ENCODE data around the gene NELL2.
"Not testable (repeated sequence)": the region's sequence is repeated elsewhere in the genome, so short reads cannot be mapped to it uniquely, and the experiment has no call there.

Gene NELL2

GRCh38 chr12:44851586-44851985 lies 24.5 kb downstream of the NELL2 start:
- in situ Hi-C loops (cut with HindIII; ENCODE audit: low pct_ligation_motif_present, low pct_unique_long_range_greater_than_20kb, low sequenced_read_pairs), result no loop called here

DNA sequence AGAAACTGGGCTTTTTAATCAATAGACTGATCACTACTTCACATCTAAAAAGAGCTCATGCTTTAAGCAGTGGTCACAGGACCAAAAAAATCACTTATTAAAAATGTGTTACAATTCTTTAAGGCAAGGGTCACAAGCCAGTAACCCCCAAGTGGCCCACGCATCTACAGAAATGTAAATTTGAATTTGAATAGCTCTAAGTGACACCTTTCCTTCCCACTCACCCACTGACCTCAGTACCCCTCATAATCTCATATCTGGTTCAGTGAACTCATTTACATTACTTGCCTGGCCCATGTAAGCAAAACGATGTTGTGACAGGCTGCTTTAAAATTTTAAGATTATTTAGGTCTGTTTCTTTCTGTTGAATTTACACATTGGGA lies 27.4 kb downstream of the NELL2 start:
- DNase-seq, result no peak

More at GRCh38 chr12:44851586-44851985, 24.5 kb downstream of the NELL2 start:
- no peak for DNase-seq

GRCh38 chr12:44847888-44848702 lies 28.0 kb downstream of the NELL2 start:
- in situ Hi-C loops (cut with HindIII; ENCODE audit: low pct_ligation_motif_present, low pct_unique_long_range_greater_than_20kb, low sequenced_read_pairs), result no loop called here

More for the DNA sequence above, 27.4 kb downstream of the NELL2 start:
- in situ Hi-C loops (cut with HindIII; ENCODE audit: low pct_ligation_motif_present, low pct_unique_long_range_greater_than_20kb, low sequenced_read_pairs), result no loop called here

DNA sequence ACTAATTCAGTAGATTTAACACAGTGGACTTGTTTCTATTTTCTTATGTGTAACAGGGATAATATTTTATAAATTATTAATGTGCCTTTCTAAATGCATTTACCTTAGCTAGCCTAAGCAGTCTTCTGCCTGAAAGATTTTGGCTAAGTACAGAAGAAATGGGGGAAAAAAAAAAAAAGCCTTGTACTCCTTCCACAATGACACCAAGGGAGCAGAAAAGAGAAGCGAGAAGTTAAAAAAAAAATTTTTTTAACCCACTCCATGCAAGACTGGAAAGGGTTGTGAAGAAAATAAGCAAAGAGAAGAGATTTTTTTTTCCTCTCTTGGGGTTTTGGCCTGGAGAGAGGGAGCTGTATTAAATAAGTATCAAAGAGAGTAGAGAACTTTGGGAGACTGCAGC lies 28.7 kb downstream of the NELL2 start:
- in situ Hi-C loops (cut with HindIII; ENCODE audit: low pct_ligation_motif_present, low pct_unique_long_range_greater_than_20kb, low sequenced_read_pairs), result no loop called here
- no peak for DNase-seq

More at GRCh38 chr12:44847888-44848702, 28.0 kb downstream of the NELL2 start:
- no peak for DNase-seq

GRCh38 chr12:44846826-44847225 lies 29.3 kb downstream of the NELL2 start:
- DNase-seq, result no peak
- in situ Hi-C loops (cut with HindIII; ENCODE audit: low pct_ligation_motif_present, low pct_unique_long_range_greater_than_20kb, low sequenced_read_pairs), result no loop called here

- in situ Hi-C loops (cut with HindIII; ENCODE audit: low pct_ligation_motif_present, low pct_unique_long_range_greater_than_20kb, low sequenced_read_pairs), result no loop called here
- no peak for DNase-seq
Measured at GRCh38 chr12:44842669-44843068, 33.4 kb downstream of the NELL2 start.

GRCh38 chr12:44839785-44840184 lies 36.3 kb downstream of the NELL2 start:
- DNase-seq, result no peak
- in situ Hi-C loops (cut with HindIII; ENCODE audit: low pct_ligation_motif_present, low pct_unique_long_range_greater_than_20kb, low sequenced_read_pairs), result no loop called here

DNA sequence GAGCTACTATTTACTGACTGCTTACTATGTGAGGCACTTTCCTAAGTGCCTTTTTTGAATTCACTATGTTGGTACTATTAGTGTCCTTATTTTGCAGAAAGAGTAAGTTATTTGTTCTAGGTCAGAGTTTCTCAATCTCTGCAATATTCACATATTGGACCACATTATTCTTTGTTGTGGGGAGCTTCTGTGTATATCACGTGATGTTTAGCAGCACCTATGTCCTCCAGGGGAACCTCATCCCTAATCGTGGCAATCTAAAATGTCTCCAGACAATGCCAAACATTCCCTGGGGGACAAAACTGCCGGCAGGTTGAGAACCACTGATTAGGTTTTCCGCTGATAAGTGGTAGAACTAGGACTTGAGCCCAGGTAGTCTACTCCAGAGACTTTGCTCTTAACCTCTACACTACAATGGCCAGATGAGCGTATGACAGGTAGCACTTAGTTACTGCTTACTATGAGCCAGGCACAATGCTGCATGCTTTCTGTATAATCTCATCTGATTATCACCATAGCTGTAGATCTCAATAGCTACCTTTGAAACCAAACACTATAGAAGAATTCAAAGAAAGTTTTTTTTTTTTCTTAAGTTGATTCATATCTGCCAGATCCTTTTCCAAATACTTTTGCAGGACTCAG lies 38.9 kb downstream of the NELL2 start:
- no peak for DNase-seq
- in situ Hi-C loops (cut with HindIII; ENCODE audit: low pct_ligation_motif_present, low pct_unique_long_range_greater_than_20kb, low sequenced_read_pairs), result no loop called here

DNA sequence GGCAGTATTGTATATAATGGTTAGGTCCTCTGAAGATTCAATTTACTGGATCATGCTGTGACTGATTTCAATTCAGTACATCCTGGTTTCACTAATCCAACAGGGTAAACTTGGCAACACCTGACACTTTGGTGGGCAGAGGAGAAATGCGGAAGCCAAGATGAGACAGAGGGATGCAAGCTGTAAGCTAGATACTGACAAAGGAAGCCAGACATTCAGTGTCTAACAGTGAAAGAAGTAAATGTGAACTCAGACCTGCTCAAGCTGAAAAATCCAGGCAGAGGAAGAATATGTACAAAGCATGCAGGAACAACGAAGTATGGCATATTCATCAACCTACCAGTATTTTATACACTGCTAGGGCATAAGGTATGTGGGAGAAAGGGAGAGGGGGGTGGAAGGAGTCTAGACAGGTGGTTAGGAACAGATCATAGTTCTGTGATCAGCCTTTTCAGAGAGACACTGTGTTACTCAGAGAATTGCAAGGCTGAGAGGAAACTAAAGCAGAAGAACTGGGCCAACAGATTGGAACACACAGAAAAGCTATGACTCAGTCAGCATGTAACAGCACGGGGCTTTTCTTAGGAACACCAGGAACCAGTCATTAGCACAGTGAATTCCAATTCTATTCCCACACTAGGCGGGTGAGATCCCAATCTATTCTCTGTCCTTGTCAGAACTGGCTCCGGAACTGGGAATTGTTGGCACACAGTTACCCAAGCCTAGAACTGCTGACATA lies 40.3 kb downstream of the NELL2 start:
- no peak for DNase-seq

GRCh38 chr12:44834996-44835395 lies 41.1 kb downstream of the NELL2 start:
- DNase-seq; in situ Hi-C loops (cut with HindIII; ENCODE audit: low pct_ligation_motif_present, low pct_unique_long_range_greater_than_20kb, low sequenced_read_pairs): not testable (repeated sequence)

More for the DNA sequence above, 40.3 kb downstream of the NELL2 start:
- in situ Hi-C loops (cut with HindIII; ENCODE audit: low pct_ligation_motif_present, low pct_unique_long_range_greater_than_20kb, low sequenced_read_pairs), result no loop called here

DNA sequence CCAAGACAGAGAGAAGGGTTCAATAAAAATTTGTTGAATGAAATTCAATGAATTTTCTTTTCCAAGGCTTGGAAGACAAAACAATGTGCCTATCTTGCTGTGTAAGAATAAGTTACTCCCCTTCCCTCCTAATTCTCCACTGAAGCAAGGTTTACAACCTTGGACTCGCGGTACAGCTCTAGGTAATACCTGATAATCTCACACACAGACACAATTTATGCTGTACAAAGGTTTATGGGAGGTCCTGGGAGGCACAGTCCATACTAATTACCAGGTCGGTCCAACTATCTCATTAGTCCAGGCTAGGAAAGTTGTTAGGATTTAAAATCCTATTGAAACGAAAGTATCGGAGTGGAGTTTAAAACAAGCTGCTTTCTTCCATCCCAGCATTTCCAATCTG lies 42.6 kb downstream of the NELL2 start:
- DNase-seq, result no peak
- in situ Hi-C loops (cut with HindIII; ENCODE audit: low pct_ligation_motif_present, low pct_unique_long_range_greater_than_20kb, low sequenced_read_pairs), result no loop called here

DNA sequence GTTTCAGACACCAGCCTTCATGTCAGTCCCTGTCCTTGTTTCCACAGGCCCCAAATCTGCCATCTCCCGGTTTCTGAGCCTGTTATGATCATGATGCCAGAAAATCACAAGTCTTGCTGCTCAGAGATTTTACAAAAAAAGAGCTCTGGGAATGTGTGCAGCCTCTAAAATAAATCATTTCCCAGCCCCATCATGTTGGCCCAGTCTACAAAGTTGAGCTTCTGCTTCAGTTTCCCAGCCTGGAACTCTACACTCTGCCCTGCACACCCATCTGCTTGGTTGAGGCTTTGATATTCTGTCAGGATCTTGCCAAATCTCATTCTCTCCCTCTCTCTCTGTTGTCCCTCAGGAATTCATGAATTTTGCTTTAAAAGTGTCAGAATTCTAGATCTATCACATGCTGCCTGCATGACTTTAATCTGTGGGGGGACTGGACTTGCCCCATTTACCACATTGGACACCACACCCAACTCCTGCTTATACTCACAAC lies 45.5 kb downstream of the NELL2 start:
- no peak for DNase-seq
- in situ Hi-C loops (cut with HindIII; ENCODE audit: low pct_ligation_motif_present, low pct_unique_long_range_greater_than_20kb, low sequenced_read_pairs), result no loop called here

DNA sequence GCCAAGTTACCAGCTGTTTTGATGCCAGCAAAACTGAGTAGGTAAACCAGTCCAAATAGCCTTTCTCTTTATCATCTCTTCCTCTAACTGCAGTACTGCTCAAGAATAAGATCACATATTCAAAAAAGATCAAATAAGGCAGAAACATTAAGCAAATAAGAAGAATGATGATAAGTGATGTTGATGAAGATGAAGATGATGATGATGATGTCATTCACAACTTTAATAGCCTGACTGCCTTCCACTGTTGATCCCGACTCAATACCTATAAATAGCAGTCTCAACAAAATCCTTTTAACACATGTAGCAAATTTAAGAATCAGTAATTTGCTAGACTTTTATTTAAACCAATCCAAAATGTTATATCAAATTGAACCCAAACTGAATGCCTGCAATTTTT lies 47.1 kb downstream of the NELL2 start:
- in situ Hi-C loops (cut with HindIII; ENCODE audit: low pct_ligation_motif_present, low pct_unique_long_range_greater_than_20kb, low sequenced_read_pairs), result no loop called here
- DNase-seq, result no peak

DNA sequence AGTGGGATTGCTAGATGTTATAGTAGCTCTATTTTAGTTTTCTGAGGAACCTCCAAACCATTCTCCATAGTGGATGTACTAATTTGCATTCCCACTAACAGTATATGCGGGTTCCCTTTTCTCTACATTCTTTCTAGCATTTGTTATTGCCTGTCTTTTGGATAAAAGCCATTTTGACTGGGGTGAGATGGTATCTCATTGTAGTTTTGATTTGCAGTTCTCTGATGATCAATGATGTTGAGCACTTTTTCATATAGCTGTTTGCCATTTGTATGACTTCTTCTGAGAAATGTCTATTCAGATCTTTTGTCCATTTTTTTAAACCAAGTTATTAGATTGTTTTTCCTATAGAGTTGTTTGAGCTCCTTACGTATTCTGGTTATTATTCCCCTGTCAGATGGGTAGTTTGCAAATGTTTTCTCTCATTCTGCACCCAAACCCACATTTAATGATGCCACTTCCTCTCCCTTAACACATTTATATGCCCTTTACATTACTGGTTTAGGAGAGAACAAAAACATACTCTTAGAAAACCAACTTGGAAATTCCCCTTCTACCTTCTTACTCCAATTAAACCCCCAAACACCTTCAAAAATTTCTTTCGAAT lies 48.2 kb downstream of the NELL2 start:
- DNase-seq, result no peak
- in situ Hi-C loops (cut with HindIII; ENCODE audit: low pct_ligation_motif_present, low pct_unique_long_range_greater_than_20kb, low sequenced_read_pairs), result no loop called here

DNA sequence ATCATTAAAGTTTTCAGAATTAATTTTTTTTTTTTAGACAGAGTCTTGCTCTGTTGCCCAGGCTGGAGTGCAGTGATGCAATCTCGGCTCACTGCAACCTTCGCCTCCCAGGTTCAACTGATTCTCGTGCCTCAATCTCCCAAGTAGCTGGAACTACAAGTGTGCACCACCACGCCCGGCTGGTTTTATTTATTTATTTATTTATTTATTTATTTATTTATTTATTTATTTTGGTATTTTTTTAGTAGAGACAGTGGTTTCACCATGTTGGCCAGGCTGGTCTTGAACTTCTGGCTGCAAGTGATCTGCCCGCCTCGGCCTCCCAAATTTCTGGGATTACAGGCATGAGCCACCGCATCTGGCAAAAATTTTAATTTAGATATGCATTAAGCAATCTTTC lies 54.4 kb downstream of the NELL2 start:
- in situ Hi-C loops (cut with HindIII; ENCODE audit: low pct_ligation_motif_present, low pct_unique_long_range_greater_than_20kb, low sequenced_read_pairs); DNase-seq: not testable (repeated sequence)

GRCh38 chr12:44819884-44820283 lies 56.2 kb downstream of the NELL2 start:
- no peak for DNase-seq
- in situ Hi-C loops (cut with HindIII; ENCODE audit: low pct_ligation_motif_present, low pct_unique_long_range_greater_than_20kb, low sequenced_read_pairs), result no loop called here

DNA sequence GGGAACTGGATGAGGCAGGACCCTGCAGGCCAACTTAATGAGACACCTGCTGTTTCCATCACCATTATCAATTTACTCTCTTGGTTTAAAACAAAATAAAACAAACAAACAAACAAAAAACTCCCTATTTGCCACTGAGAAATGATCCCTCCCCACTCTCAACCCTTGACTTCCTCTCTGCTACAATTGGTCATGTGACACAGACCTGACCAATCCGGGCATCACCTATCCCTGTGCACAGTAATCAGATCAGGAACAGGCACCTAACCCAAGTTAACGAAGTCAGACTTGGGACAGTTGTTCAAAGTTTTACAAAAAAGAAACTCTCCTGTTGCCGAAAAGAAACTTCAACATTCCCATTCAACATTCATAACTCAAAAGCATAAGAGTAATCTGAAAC lies 58.4 kb downstream of the NELL2 start:
- no peak for DNase-seq
- in situ Hi-C loops (cut with HindIII; ENCODE audit: low pct_ligation_motif_present, low pct_unique_long_range_greater_than_20kb, low sequenced_read_pairs), result no loop called here

DNA sequence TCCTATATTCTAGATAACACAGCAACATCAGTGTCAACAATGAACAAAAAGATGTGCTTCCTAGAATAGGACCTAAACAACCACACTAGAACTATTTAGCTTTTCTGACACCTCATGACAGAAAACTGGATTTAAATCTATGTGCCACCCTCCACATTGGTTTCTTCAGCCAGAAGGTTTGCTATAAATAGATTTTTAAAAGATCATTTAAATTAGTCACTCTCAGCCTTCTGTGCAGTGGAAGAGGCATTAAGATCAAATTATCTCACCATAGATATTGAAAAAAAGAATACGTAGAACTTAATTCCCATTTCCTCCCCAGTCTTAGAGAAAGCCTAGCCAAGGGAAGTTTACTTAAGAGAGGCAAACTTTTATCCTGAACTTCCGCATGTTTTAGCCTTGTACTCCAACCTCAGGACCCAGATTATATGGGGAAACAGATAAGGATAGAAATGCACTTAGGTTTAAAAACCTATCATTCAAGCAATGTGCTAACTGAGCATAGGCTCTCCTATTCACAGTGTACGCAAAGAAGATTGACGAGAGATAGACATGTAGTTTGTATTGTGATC lies 59.6 kb downstream of the NELL2 start:
- DNase-seq, result no peak
- in situ Hi-C loops (cut with HindIII; ENCODE audit: low pct_ligation_motif_present, low pct_unique_long_range_greater_than_20kb, low sequenced_read_pairs), result no loop called here

Measured in ACHN (cell line).